HepG2 (cell line): Measurements from ENCODE around the gene HEBP1.

Experiments
- ETV6 ChIP-seq: sonication (generic); formaldehyde crosslinking; conservative IDR thresholded peaks from 2 replicates; pipeline ENCODE4 v1.4.0; 2020; ENCODE audit warnings: missing genetic modification reagents
- KLF6 ChIP-seq: IDR thresholded peaks from 2 replicates; pipeline ENCODE4 v1.8.0; 2016; ENCODE audit warnings: missing biosample characterization, missing genetic modification reagents

GRCh38 chr12:12952036-12952435, 48.0 kb downstream of the HEBP1 start, which contains the start of gene GPRC5D:
- TF ChIP-seq KLF6 (no peak), ETV6 (CRISPR knock-in tag) (no peak)
